OCI-LY3 (cell line): ENCODE data around the gene MID2.
"Not testable (repeated sequence)": the region's sequence is repeated elsewhere in the genome, so short reads cannot be mapped to it uniquely, and the experiment has no call there.

ENCODE experiments used
- H2AFZ ChIP-seq: fragments of 200-600, 300-600 bp; shearing (Covaris generic); 2 replicates; pipeline ENCODE4 v1.6.0; 2014; ENCODE audit warnings: antibody characterized with exemption, low read depth, low read length
- H3K27ac ChIP-seq: fragments of 200-600, 300-600 bp; sonication (generic); 2 replicates; pipeline ENCODE4 v1.5.1; 2014; ENCODE audit warnings: mild to moderate bottlenecking, low read length, moderate library complexity, mixed read lengths
- H3K27me3 ChIP-seq: fragments of 200-600, 300-600 bp; sonication (generic); 2 replicates; pipeline ENCODE4 v1.6.1; 2014; ENCODE audit warnings: low read depth, low read length, mixed read lengths
- H3K36me3 ChIP-seq: fragments of 200-600, 300-600 bp; sonication (generic); replicated peaks from 2 replicates; pipeline ENCODE3; 2014; ENCODE audit warnings: low read depth, low read length, mixed read lengths
- H3K4me1 ChIP-seq: fragments of 300-600, 200-600 bp; sonication (generic); 2 replicates; pipeline ENCODE4 v1.6.1; 2014; ENCODE audit warnings: low read length, mixed read lengths
- H3K4me2 ChIP-seq: fragments of 200-600, 300-600 bp; sonication (generic); 2 replicates; pipeline ENCODE4 v1.6.1; 2014; ENCODE audit warnings: low read length, mixed read lengths
- H3K4me3 ChIP-seq: fragments of 300-600, 200-600 bp; sonication (generic); 2 replicates; pipeline ENCODE4 v1.5.1; 2014; ENCODE audit warnings: antibody characterized with exemption, mild to moderate bottlenecking, low read length, moderate library complexity
- H3K79me2 ChIP-seq: fragments of 300-600, 200-600 bp; shearing (Covaris generic); 2 replicates; pipeline ENCODE4 v1.6.1; 2014; ENCODE audit warnings: mild to moderate bottlenecking, low read length, mixed read lengths
- H3K9ac ChIP-seq: fragments of 300-600, 200-600 bp; shearing (Covaris generic); 2 replicates; pipeline ENCODE4 v1.6.0; 2014; ENCODE audit warnings: mild to moderate bottlenecking, low read length, moderate library complexity
- H3K9me3 ChIP-seq: fragments of 200-600, 300-600 bp; shearing (Covaris generic); 2 replicates; pipeline ENCODE4 v1.6.1; 2014; ENCODE audit warnings: low read length, mixed read lengths; ENCODE audit not compliant: insufficient read depth
- H4K20me1 ChIP-seq: fragments of 200-600, 300-600 bp; sonication (generic); 2 replicates; pipeline ENCODE4 v1.6.1; 2016; ENCODE audit warnings: low read length, mixed read lengths; ENCODE audit not compliant: insufficient read depth
- EZH2phosphoT487 ChIP-seq: fragments of 200-600 bp; shearing (Covaris generic); IDR thresholded peaks from 2 replicates; pipeline ENCODE4 v1.6.1; 2018; ENCODE audit warnings: antibody characterized with exemption, mixed run types, low read depth
- TF ChIP-seq, protein P1 (sequence below): fragments of 200-600, 300-600 bp; sonication (generic); IDR thresholded peaks from 2 replicates; pipeline ENCODE4 v1.5.1; 2014; ENCODE audit warnings: antibody characterized with exemption, low read length, low read depth

Gene MID2

GRCh38 chrX:107780525-107780924, 45.1 kb upstream of the MID2 start:
- no peak overlapping the region for H3K9ac ChIP-seq
- no peak overlapping the region for H2AFZ ChIP-seq
- no peaks in the 10 kb centered on the region for H3K27me3 ChIP-seq
- no peak overlapping the region for H3K4me2 ChIP-seq
- H4K20me1 ChIP-seq, result no peaks in the 10 kb centered on the region
- H3K36me3 ChIP-seq, result no peaks in the 10 kb centered on the region
- peaks cover 4% of the 10 kb centered on the region for H3K4me1 ChIP-seq
- no peak overlapping the region for H3K4me3 ChIP-seq
- no peaks in the 10 kb centered on the region for H3K79me2 ChIP-seq
- TF ChIP-seq, protein P1, sequence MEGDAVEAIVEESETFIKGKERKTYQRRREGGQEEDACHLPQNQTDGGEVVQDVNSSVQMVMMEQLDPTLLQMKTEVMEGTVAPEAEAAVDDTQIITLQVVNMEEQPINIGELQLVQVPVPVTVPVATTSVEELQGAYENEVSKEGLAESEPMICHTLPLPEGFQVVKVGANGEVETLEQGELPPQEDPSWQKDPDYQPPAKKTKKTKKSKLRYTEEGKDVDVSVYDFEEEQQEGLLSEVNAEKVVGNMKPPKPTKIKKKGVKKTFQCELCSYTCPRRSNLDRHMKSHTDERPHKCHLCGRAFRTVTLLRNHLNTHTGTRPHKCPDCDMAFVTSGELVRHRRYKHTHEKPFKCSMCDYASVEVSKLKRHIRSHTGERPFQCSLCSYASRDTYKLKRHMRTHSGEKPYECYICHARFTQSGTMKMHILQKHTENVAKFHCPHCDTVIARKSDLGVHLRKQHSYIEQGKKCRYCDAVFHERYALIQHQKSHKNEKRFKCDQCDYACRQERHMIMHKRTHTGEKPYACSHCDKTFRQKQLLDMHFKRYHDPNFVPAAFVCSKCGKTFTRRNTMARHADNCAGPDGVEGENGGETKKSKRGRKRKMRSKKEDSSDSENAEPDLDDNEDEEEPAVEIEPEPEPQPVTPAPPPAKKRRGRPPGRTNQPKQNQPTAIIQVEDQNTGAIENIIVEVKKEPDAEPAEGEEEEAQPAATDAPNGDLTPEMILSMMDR, result no peak
- TF ChIP-seq EZH2phosphoT487, result no peak
- H3K27ac ChIP-seq, result no peak overlapping the region
- H3K9me3 ChIP-seq, result no peaks in the 10 kb centered on the region

DNA sequence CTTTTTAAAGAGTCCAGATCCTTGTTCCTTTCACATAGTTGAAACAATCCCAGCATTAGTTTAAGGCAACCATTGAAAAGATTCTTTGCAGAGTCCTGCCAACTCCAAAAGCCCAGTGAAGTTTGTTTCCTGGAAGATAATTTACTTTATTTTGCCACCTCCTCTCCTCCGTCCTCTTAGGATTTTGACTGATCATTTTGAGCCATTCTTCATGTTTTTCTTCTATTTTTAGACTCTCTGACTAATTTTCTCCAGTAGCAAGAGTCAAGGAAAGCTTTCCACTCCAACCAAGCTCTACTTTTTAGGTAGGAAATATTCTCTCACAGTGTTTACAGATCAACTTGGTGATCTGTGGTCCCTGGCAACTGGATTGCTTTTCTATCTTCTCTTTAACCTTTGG, 37.8 kb upstream of the MID2 start:
- H3K27me3 ChIP-seq, result no peaks in the 10 kb centered on the region
- H3K4me1 ChIP-seq, result no peaks in the 10 kb centered on the region
- H3K36me3 ChIP-seq, result no peaks in the 10 kb centered on the region
- H2AFZ ChIP-seq, result no peak overlapping the region
- H3K27ac ChIP-seq, result no peak overlapping the region
- no peaks in the 10 kb centered on the region for H3K79me2 ChIP-seq
- no peak overlapping the region for H3K4me3 ChIP-seq
- H3K9ac ChIP-seq, result no peak overlapping the region
- no peaks in the 10 kb centered on the region for H4K20me1 ChIP-seq
- TF ChIP-seq EZH2phosphoT487, result no peak
- TF ChIP-seq, protein P1, result no peak
- no peaks in the 10 kb centered on the region for H3K9me3 ChIP-seq
- no peak overlapping the region for H3K4me2 ChIP-seq

DNA sequence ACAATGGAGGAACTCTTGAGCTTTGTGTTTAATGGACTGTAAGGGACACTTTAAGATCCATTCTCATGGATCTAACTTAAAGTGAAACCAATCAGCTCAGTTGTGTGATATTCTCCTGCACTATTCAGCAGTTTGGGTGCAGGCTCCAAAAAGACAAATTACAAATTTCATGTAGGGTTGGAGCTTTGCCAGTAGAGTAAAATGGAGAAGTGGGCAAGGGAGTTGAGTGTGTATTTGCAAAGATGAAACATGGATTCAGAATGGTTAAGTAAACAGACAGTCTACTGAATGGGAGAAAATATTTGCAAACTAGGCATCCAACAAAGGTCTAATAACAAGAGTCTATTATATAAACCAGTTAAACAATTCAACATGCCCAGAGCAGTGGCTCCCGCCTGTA, 21.2 kb upstream of the MID2 start:
- no peaks in the 10 kb centered on the region for H3K4me1 ChIP-seq
- no peak overlapping the region for H3K4me3 ChIP-seq
- no peaks in the 10 kb centered on the region for H4K20me1 ChIP-seq
- no peak overlapping the region for H3K4me2 ChIP-seq
- TF ChIP-seq, protein P1, result no peak
- no peak for TF ChIP-seq EZH2phosphoT487
- no peak overlapping the region for H3K27ac ChIP-seq
- no peaks in the 10 kb centered on the region for H3K79me2 ChIP-seq
- no peak overlapping the region for H2AFZ ChIP-seq
- no peaks in the 10 kb centered on the region for H3K9me3 ChIP-seq
- no peaks in the 10 kb centered on the region for H3K36me3 ChIP-seq
- no peak overlapping the region for H3K9ac ChIP-seq
- no peaks in the 10 kb centered on the region for H3K27me3 ChIP-seq

GRCh38 chrX:107805179-107805578, 20.5 kb upstream of the MID2 start:
- H3K4me1 ChIP-seq, result no peaks in the 10 kb centered on the region
- no peak overlapping the region for H2AFZ ChIP-seq
- H4K20me1 ChIP-seq, result no peaks in the 10 kb centered on the region
- H3K79me2 ChIP-seq, result no peaks in the 10 kb centered on the region
- H3K4me2 ChIP-seq, result no peak overlapping the region
- H3K9ac ChIP-seq, result no peak overlapping the region
- TF ChIP-seq, protein P1, result no peak
- TF ChIP-seq EZH2phosphoT487, result no peak
- no peak overlapping the region for H3K4me3 ChIP-seq
- H3K9me3 ChIP-seq, result no peaks in the 10 kb centered on the region
- no peaks in the 10 kb centered on the region for H3K36me3 ChIP-seq
- no peak overlapping the region for H3K27ac ChIP-seq
- H3K27me3 ChIP-seq, result no peaks in the 10 kb centered on the region

- H3K79me2 ChIP-seq, H4K20me1 ChIP-seq, H3K27me3 ChIP-seq, H3K9ac ChIP-seq, H2AFZ ChIP-seq, H3K4me3 ChIP-seq, H3K36me3 ChIP-seq, H3K9me3 ChIP-seq, H3K4me1 ChIP-seq, H3K4me2 ChIP-seq, H3K27ac ChIP-seq: not testable (repeated sequence)
These were observed 15.6 kb upstream of the MID2 start for GRCh38 chrX:107810053-107810452.
